WTC11 (cell line): ENCODE results near the gene SBNO1. TPM values are rescaled to one million over a fixed set of nuclear protein-coding genes. Genes with fewer than 3 reads are reported as not detected.

Source experiments
- ATAC-seq: fragments of 200-7000 bp; cut with Tn5 transposase; 2 replicates; pipeline ENCODE4 v1.10.0; 2021; ENCODE audit warnings: mild to moderate bottlenecking, moderate library complexity
- Bru-seq: library from RNA; stranded (reverse); fragments of 400-500 nt; gene quantifications from one replicate; lab custom pipeline; 2021; lab: Mats Ljungman, UMichigan
- CTCF ChIA-PET: fragments of 300-600 bp; sonication (Branson Sonifier 250); formaldehyde crosslinking; loops from one replicate; lab custom pipeline; 2021; ENCODE audit warnings: antibody characterized with exemption; lab: Charles Lee
- POLR2A ChIA-PET: fragments of 350-600 bp; sonication (Branson Sonifier 250); formaldehyde crosslinking; loops from one replicate; lab custom pipeline; 2021; ENCODE audit warnings: antibody characterized with exemption; lab: Charles Lee
- DNase-seq: peaks from one replicate; pipeline ENCODE4 v3.0.0; 2021; ENCODE audit warnings: low spot score
- H3K27ac Mint-ChIP-seq: 2 replicates; pipeline ENCODE4 v1.8.0; 2021; ENCODE audit warnings: mixed read lengths
- H3K27me3 Mint-ChIP-seq: 2 replicates; pipeline ENCODE4 v1.8.0; 2021; ENCODE audit warnings: low read depth, mild to moderate bottlenecking, moderate library complexity, mixed read lengths
- H3K36me3 Mint-ChIP-seq: 2 replicates; pipeline ENCODE4 v1.8.0; 2021; ENCODE audit warnings: mixed read lengths
- H3K4me1 Mint-ChIP-seq: 2 replicates; pipeline ENCODE4 v1.8.0; 2022; ENCODE audit warnings: mixed read lengths
- H3K4me3 Mint-ChIP-seq: 2 replicates; pipeline ENCODE4 v1.8.0; 2021; ENCODE audit warnings: mild to moderate bottlenecking, moderate library complexity, mixed read lengths
- H3K9me3 Mint-ChIP-seq: 2 replicates; pipeline ENCODE4 v1.8.0; 2021; ENCODE audit warnings: mixed read lengths
- ATF2 ChIP-seq: sonication (generic); formaldehyde crosslinking; IDR thresholded peaks from 2 replicates; pipeline ENCODE4 v1.8.1; 2022; ENCODE audit warnings: low read depth, missing genetic modification reagents, borderline replicate concordance
- CTCF ChIP-seq: fragments of 200-600 bp; IDR thresholded peaks from 2 replicates; pipeline ENCODE4 v1.8.0; 2022; ENCODE audit warnings: antibody characterized with exemption
- E2F1 ChIP-seq: sonication (generic); formaldehyde crosslinking; IDR thresholded peaks from 2 replicates; pipeline ENCODE4 v1.8.0; 2022; ENCODE audit warnings: mild to moderate bottlenecking, missing genetic modification reagents
- ERG ChIP-seq: fragments of 250-450 bp; sonication (Bioruptor Pico); IDR thresholded peaks from 2 replicates; pipeline ENCODE4 v1.8.0; 2021; ENCODE audit warnings: mild to moderate bottlenecking
- ESRRA ChIP-seq: sonication (generic); formaldehyde crosslinking; IDR thresholded peaks from 2 replicates; pipeline ENCODE4 v1.8.1; 2022; ENCODE audit warnings: mild to moderate bottlenecking, missing genetic modification reagents, borderline replicate concordance
- FOXJ3 ChIP-seq: sonication (generic); formaldehyde crosslinking; IDR thresholded peaks from 2 replicates; pipeline ENCODE4 v1.9.0; 2021; ENCODE audit warnings: missing genetic modification reagents, mild to moderate bottlenecking, borderline replicate concordance
- GTF2I ChIP-seq: fragments of 250-450 bp; sonication (Bioruptor Pico); conservative IDR thresholded peaks from 2 replicates; pipeline ENCODE4 v1.4.0; 2021; ENCODE audit warnings: mild to moderate bottlenecking
- MAX ChIP-seq: sonication (generic); formaldehyde crosslinking; IDR thresholded peaks from 2 replicates; pipeline ENCODE4 v1.8.0; 2022; ENCODE audit warnings: mild to moderate bottlenecking, missing genetic modification reagents
- MYBL2 ChIP-seq: sonication (generic); formaldehyde crosslinking; IDR thresholded peaks from 2 replicates; pipeline ENCODE4 v1.8.1; 2023; ENCODE audit warnings: mild to moderate bottlenecking, moderate library complexity, missing genetic modification reagents
- PRDM15 ChIP-seq: sonication (generic); formaldehyde crosslinking; IDR thresholded peaks from 2 replicates; pipeline ENCODE4 v1.8.0; 2022; ENCODE audit warnings: missing genetic modification reagents
- RELA ChIP-seq: sonication (generic); formaldehyde crosslinking; IDR thresholded peaks from 2 replicates; pipeline ENCODE4 v1.8.1; 2022; ENCODE audit warnings: missing genetic modification reagents, mild to moderate bottlenecking, borderline replicate concordance
- TEAD1 ChIP-seq: sonication (generic); formaldehyde crosslinking; IDR thresholded peaks from 2 replicates; pipeline ENCODE4 v1.8.0; 2022; ENCODE audit warnings: mild to moderate bottlenecking, missing genetic modification reagents
- TEAD4 ChIP-seq: sonication (generic); formaldehyde crosslinking; IDR thresholded peaks from 2 replicates; pipeline ENCODE4 v1.8.0; 2022; ENCODE audit warnings: mild to moderate bottlenecking, missing genetic modification reagents
- USF2 ChIP-seq: sonication (generic); formaldehyde crosslinking; IDR thresholded peaks from 2 replicates; pipeline ENCODE4 v1.8.1; 2023; ENCODE audit warnings: mild to moderate bottlenecking, missing genetic modification reagents, moderate library complexity
- ZBTB43 ChIP-seq: sonication (generic); formaldehyde crosslinking; IDR thresholded peaks from 2 replicates; pipeline ENCODE4 v1.8.1; 2023; ENCODE audit warnings: mild to moderate bottlenecking, missing genetic modification reagents
- ZNF138 ChIP-seq: sonication (generic); formaldehyde crosslinking; conservative IDR thresholded peaks from 2 replicates; pipeline ENCODE4 v1.8.1; 2022; ENCODE audit warnings: mild to moderate bottlenecking, moderate library complexity, missing genetic modification reagents
- ZNF416 ChIP-seq: fragments of 250-450 bp; sonication (Bioruptor Pico); IDR thresholded peaks from 2 replicates; pipeline ENCODE4 v1.9.0; 2021; ENCODE audit warnings: mild to moderate bottlenecking, inconsistent platforms
- ZNF425 ChIP-seq: fragments of 250-450 bp; sonication (Bioruptor Pico); conservative IDR thresholded peaks from 2 replicates; pipeline ENCODE4 v1.9.0; 2021; ENCODE audit warnings: mild to moderate bottlenecking
- long read RNA-seq, 3 experiments: library from RNA in 1 of 3; library from capped mRNA in 1 of 3; library from polyadenylated mRNA in 1 of 3; unstranded in 2 of 3; stranded (forward) in 1 of 3; transcript quantifications; one replicate each; pipeline ENCODE4 v2.0.0, GENCODE V29; 2021
- total RNA-seq: library from RNA; stranded (reverse); gene quantifications from 3 replicates; pipeline ENCODE4 v1.2.3, GENCODE V29; 2021

The SBNO1 gene
- total RNA-seq (42.9 to 52.2 TPM (median 43.5 TPM) in 3 replicates), Bru-seq, nascent RNA (percentile 84 among the genes with signal in this experiment)
- long read RNA-seq, experiment 1, full-length matches to known transcripts: 28 of 82 reads
- long read RNA-seq, experiment 1, partial matches to known transcripts: 15 of 82 reads
- long read RNA-seq, experiment 1, other reads (novel, unspliced or antisense): 39 of 82 reads
- long read RNA-seq, experiment 2, full-length matches to known transcripts: 5 of 30 reads
- long read RNA-seq, experiment 2, partial matches to known transcripts: 7 of 30 reads
- long read RNA-seq, experiment 2, other reads (novel, unspliced or antisense): 18 of 30 reads
- long read RNA-seq, experiment 3, partial matches to known transcripts: 25 of 40 reads
- long read RNA-seq, experiment 3, other reads (novel, unspliced or antisense): 15 of 40 reads

GRCh38 chr12:123364532-123365024, at the start of gene SBNO1:
Gene SBNO1, minus strand, starts transcription at chr12:123364847. Its CDS starts 14,406 bp downstream, at chr12:123350441.
- ATAC-seq (peak; percentile 55), DNase-seq (peak; percentile 83)
- Mint-ChIP-seq H3K27ac (peak within 1 kb of the TSS; percentile 96), H3K4me3 (peak within 1 kb of the TSS; percentile 93), H3K9me3 (no peaks in the 10 kb centered on the region), H3K27me3 (no peaks in the 10 kb centered on the region; the same call in 1 of the 2 replicates), H3K4me1 (peaks cover 12% of the 10 kb centered on the region), H3K36me3 (no peaks in the 10 kb centered on the region)
- ChIA-PET CTCF (interaction anchor here (0.5 to 2.8 kb wide), 15 partner anchors 19 to 292 kb away, joined by 3 to 47 read pairs (median 5); partner anchors contain the start of gene KMT5A), POLR2A (interaction anchor here (0.6 to 2.6 kb wide), 8 partner anchors 11 to 863 kb away, joined by 3 to 32 read pairs (median 6); partner anchors contain the start of genes ATP6V0A2, KMT5A, MPHOSPH9 and MTRFR)
- TF ChIP-seq ZNF138 (CRISPR knock-in tag): no peak
- no peak for TF ChIP-seq ATF2 (CRISPR knock-in tag)
- TF ChIP-seq ZNF416 (CRISPR knock-in tag): no peak
- TF ChIP-seq MAX: no peak
- TF ChIP-seq USF2 (CRISPR knock-in tag): 0 out of 2 replicates have a peak, but pooled peaks have one; percentile 82
- no peak for TF ChIP-seq ZNF425
- no peak for TF ChIP-seq E2F1 (CRISPR knock-in tag)
- peak; percentile 53; the same call in 1 of the 2 replicates for TF ChIP-seq MYBL2 (CRISPR knock-in tag)
- no peak for TF ChIP-seq TEAD1 (CRISPR knock-in tag)
- TF ChIP-seq, all 79 proteins: peak for 2

GRCh38 chr12:123410041-123410412, 45.4 kb upstream of the SBNO1 start:
- Mint-ChIP-seq H3K27me3 (no peaks in the 10 kb centered on the region; the same call in 1 of the 2 replicates), H3K36me3 (peaks cover 15% of the 10 kb centered on the region), H3K27ac (no peak overlapping the region), H3K4me3 (no peak overlapping the region), H3K4me1 (no peaks in the 10 kb centered on the region), H3K9me3 (peaks cover 3% of the 10 kb centered on the region)
- ChIA-PET POLR2A (no interaction called here), CTCF (no interaction called here)
- no peak for ATAC-seq
- DNase-seq: no peak
- TF ChIP-seq RELA (CRISPR knock-in tag) (no peak), PRDM15 (no peak), TEAD4 (CRISPR knock-in tag) (no peak), ZBTB43 (CRISPR knock-in tag) (no peak), ESRRA (CRISPR knock-in tag) (no peak), CTCF (no peak), FOXJ3 (CRISPR knock-in tag) (no peak), ERG (CRISPR knock-in tag) (no peak), GTF2I (CRISPR knock-in tag) (no peak)
